Aorta (tissue), 5 donors: Measurements from ENCODE around the gene CCL5. TPM values are rescaled to one million over a fixed set of nuclear protein-coding genes. Genes with fewer than 3 reads are reported as not detected.

ENCODE experiments used
- ATAC-seq: fragments of 200-7000 bp; cut with Tn5 transposase; one replicate; pipeline ENCODE4 v1.9.1; 2022; ENCODE audit warnings: moderate library complexity; ENCODE audit not compliant: low FRiP score
- DNase-seq, 2 donors: peaks; one replicate each; pipeline ENCODE4 v3.0.0-alpha.2; 2020
- H3K27ac ChIP-seq, 2 donors: one replicate each; pipeline ENCODE4 v1.5.1; 2013; ENCODE audit warnings: low read length in 2 of 2, mild to moderate bottlenecking in 2 of 2, moderate library complexity in 2 of 2, control low read depth in 1 of 2, inconsistent platforms in 1 of 2, low read depth in 1 of 2
- H3K27me3 ChIP-seq, 2 donors: one replicate each; pipeline ENCODE4 v1.6.1; 2013; ENCODE audit warnings: control low read depth in 1 of 2, low read length in 1 of 2, mild to moderate bottlenecking in 1 of 2, moderate library complexity in 1 of 2; ENCODE audit not compliant: insufficient read depth in 2 of 2, control insufficient read depth in 1 of 2
- H3K36me3 ChIP-seq, 2 donors: one replicate each; pipeline ENCODE4 v1.6.1; 2013; ENCODE audit warnings: control low read depth in 1 of 2, low read length in 1 of 2, mild to moderate bottlenecking in 1 of 2; ENCODE audit not compliant: insufficient read depth in 2 of 2, control insufficient read depth in 1 of 2
- H3K4me1 ChIP-seq, 2 donors: one replicate each; pipeline ENCODE4 v1.6.1; 2013; ENCODE audit warnings: low read length in 2 of 2, control low read depth in 1 of 2, mild to moderate bottlenecking in 1 of 2, moderate library complexity in 1 of 2; ENCODE audit not compliant: insufficient read depth in 2 of 2, control insufficient read depth in 1 of 2
- H3K4me3 ChIP-seq, 2 donors: one replicate each; pipeline ENCODE4 v1.5.1; 2013; ENCODE audit warnings: low read length in 2 of 2, control low read depth in 1 of 2, mild to moderate bottlenecking in 1 of 2
- H3K9me3 ChIP-seq: one replicate; pipeline ENCODE4 v1.6.1; 2013; ENCODE audit warnings: mild to moderate bottlenecking, low read length; ENCODE audit not compliant: control insufficient read depth
- whole genome bisulfite sequencing, 2 donors: extraction: QIAGEN DNeasy Blood & Tissue Kit; methylation state at CpG; one replicate each; pipeline ENCODE4 v1.1.7; 2013; 5-methylcytosine and 5-hydroxymethylcytosine counted together
- intact Hi-C, 2 donors: fragments of 100-400 bp; cut with DNase I; formaldehyde crosslinking; loops; one replicate each; pipeline versions ENCODE4 v1.14.2 to v1.15.0; 2022
- polyA plus RNA-seq, 2 donors: library from polyadenylated mRNA; stranded (reverse); fragments of 200-250 nt; gene quantifications; one replicate each; pipeline ENCODE4 v1.2.3, GENCODE V29; 2013
- total RNA-seq, 2 donors: library from RNA; stranded (reverse); fragmentation: NEBNext Ultra II Directional; extraction: Animal tissue kit (Norgen Biotek cat#: 25700); gene quantifications; one replicate each; pipeline ENCODE4 v1.2.1, GENCODE V29; 2021
- donor health status: healthy with polysubstance abuse.
- donor health status: Bipolar disorder and iron deficiency.
- donor health status: DM: no; HTN: no; CAD: no.
- donor health status: DM: no; HTN: no; CAD: no.
- donor health status: DM: yes; HTN: yes; CAD: no.

CCL5 gene
- total and polyA plus RNA-seq, 4 donors = 1.5 to 9.4 (median 7.1) TPM

DNA sequence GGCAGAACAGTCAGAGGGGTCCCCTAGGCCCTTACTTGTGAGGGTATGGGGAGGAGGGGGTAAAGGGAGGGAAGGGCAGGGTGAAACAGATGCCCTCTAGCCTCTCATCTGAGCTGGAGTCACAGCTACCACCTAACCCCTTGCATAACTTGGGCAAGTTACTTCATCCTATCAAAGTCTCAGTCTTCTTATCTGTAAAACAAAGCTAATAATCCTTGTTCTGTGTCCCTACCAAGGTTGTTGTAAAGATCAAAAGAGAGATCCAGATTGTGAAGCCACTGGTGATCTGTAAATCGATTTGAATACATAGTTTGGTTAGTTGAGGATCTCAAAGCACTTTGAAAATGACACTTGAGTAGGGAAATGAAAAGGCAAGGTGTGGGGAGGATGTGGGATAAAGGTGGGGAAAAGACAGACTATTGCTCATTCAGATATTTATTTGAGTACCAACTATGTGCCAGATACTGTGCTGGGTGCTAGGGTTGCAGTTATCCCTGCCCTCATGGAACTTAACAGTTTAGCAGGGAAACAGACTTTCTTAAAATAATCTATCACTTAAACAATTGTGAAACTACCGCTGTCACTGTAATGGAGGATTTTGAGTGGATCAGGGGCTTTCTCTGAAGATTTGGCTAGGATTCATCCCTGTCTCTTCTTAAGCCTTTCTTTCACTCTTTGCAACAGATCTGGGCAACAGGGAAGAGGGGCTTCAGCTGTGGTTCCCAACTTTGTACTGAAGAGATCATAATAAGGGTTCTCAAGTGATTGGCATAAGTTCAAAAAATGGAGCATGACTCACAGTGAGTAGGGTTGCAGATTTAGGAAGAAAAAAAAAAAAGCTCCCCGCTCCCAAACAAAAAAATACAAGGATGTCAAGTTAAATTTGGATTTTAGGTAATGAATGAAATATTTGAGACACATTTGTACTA is 14.5 kb downstream of the CCL5 start:
- DNase-seq (no peak), ATAC-seq (no peak)
- H3K4me1 ChIP-seq = no peaks in the 10 kb centered on the region
- no peak overlapping the region for H3K4me3 ChIP-seq
- H3K9me3 ChIP-seq = no peaks in the 10 kb centered on the region
- no peaks in the 10 kb centered on the region for H3K27me3 ChIP-seq
- no peaks in the 10 kb centered on the region for H3K36me3 ChIP-seq
- intact Hi-C loops = no loop called here
- no peak overlapping the region for H3K27ac ChIP-seq
- 60 to 63% methylated on average over 3 of the region's 3 CpGs for WGBS, 2 donors

GRCh38 chr17:35864853-35865252 is 15.3 kb downstream of the CCL5 start:
- Histone ChIP-seq H3K4me1 (no peaks in the 10 kb centered on the region), H3K27ac (no peak overlapping the region), H3K36me3 (no peaks in the 10 kb centered on the region), H3K9me3 (no peaks in the 10 kb centered on the region), H3K4me3 (no peak overlapping the region), H3K27me3 (no peaks in the 10 kb centered on the region)
- intact Hi-C loops = no loop called here
- WGBS, 2 donors = 80 to 86% methylated on average over 7 of the region's 7 CpGs
- DNase-seq (no peak), ATAC-seq (no peak)

GRCh38 chr17:35856603-35857002 is 23.6 kb downstream of the CCL5 start:
- Histone ChIP-seq H3K27me3 (no peaks in the 10 kb centered on the region), H3K36me3 (no peaks in the 10 kb centered on the region), H3K4me3 (no peak overlapping the region), H3K4me1 (no peaks in the 10 kb centered on the region), H3K9me3 (no peaks in the 10 kb centered on the region), H3K27ac (no peak overlapping the region)
- DNase-seq (no peak), ATAC-seq (no peak)
- intact Hi-C loops = no loop called here
- whole genome bisulfite sequencing, 2 donors = 87 to 93% methylated on average over 2 of the region's 2 CpGs

GRCh38 chr17:35855965-35856364 is 24.2 kb downstream of the CCL5 start:
- H3K9me3 ChIP-seq = no peaks in the 10 kb centered on the region
- intact Hi-C loops = no loop called here
- ATAC-seq = no peak
- no peak overlapping the region for H3K27ac ChIP-seq
- 56 to 59% methylated on average over 5 of the region's 5 CpGs for WGBS, 2 donors
- H3K36me3 ChIP-seq = no peaks in the 10 kb centered on the region
- H3K27me3 ChIP-seq = no peaks in the 10 kb centered on the region
- no peak for DNase-seq
- no peaks in the 10 kb centered on the region for H3K4me1 ChIP-seq
- no peak overlapping the region for H3K4me3 ChIP-seq

- Histone ChIP-seq H3K4me1 (no peaks in the 10 kb centered on the region), H3K27ac (no peak overlapping the region), H3K27me3 (no peaks in the 10 kb centered on the region), H3K36me3 (peaks cover 5 to 9% of the 10 kb centered on the region in 2 donors), H3K4me3 (no peak overlapping the region), H3K9me3 (no peaks in the 10 kb centered on the region)
- ATAC-seq (no peak), DNase-seq (no peak)
- intact Hi-C loops = no loop called here
- WGBS, 2 donors = 61 to 64% methylated on average over 7 of the region's 7 CpGs
Observed at GRCh38 chr17:35849469-35850348, 30.5 kb downstream of the CCL5 start.

GRCh38 chr17:35847633-35848373 is 32.4 kb downstream of the CCL5 start:
- 82 to 86% methylated on average over 4 of the region's 4 CpGs for WGBS, 2 donors
- Histone ChIP-seq H3K36me3 (peaks cover 9 to 15% of the 10 kb centered on the region in 2 donors), H3K4me3 (no peak overlapping the region), H3K27me3 (no peaks in the 10 kb centered on the region), H3K4me1 (no peaks in the 10 kb centered on the region), H3K9me3 (no peaks in the 10 kb centered on the region), H3K27ac (no peak overlapping the region)
- ATAC-seq = no peak
- no peak for DNase-seq
- intact Hi-C loops = no loop called here

DNA sequence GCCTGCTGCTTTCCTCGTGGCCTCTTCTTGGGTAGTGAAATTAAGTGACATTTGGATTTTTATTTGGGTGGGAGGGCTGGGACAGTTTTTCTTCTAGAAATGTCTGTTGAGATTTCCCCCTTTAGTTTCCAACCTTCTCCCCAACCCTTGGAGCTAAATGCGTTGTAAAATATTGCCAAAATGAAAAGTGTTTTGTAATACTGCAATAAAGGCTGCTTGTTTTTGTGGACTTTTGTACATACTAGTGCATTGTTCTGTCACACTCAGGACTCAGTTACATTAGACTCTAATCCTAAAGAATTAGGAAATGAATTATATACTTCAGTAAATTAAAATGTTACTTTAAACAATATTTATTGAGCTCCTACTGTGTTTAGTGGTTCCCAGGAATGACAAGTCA is 33.2 kb downstream of the CCL5 start:
- intact Hi-C loops = no loop called here
- no peaks in the 10 kb centered on the region for H3K27me3 ChIP-seq
- H3K27ac ChIP-seq = no peak overlapping the region
- no peaks in the 10 kb centered on the region for H3K4me1 ChIP-seq
- peaks cover 9 to 15% of the 10 kb centered on the region in 2 donors for H3K36me3 ChIP-seq
- 66 to 70% methylated on average over 2 of the region's 2 CpGs for WGBS, 2 donors
- H3K4me3 ChIP-seq = no peak overlapping the region
- H3K9me3 ChIP-seq = no peaks in the 10 kb centered on the region
- DNase-seq = no peak
- ATAC-seq = no peak

DNA sequence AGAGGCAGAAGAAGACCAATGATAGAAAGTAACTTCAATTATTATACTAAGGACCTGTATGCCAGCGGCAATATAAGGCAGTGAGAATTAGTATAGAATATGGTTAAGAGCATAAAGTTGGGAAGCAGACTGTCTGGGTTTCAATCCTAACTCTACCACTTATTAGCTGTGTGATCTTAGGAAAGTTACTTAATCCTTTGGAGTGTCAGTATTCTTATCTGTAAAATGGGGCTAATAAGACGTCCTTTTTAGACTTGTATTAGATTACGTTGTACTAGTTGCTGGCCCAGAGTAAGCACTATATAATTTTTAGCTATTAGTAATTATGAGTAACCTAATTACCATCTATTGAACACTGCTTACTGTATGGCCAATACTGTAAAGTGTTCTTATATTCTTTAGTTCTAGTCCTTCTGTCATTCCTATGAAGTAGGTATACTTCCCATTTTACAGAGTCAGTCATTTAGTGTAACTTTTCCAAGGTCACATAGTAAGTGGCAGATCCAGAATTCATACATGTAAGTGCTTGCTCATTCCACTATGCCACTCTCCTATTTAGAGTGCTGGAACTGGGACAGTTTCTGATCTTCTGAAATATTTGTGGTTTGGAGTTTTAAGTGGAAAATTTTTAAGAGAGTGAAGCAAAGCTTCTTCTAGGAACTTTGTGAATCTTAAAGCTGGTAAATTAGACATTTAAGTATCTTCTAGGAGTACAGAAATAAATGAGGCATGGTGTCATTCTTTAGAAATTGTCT is 33.9 kb downstream of the CCL5 start:
- H3K36me3 ChIP-seq = peaks cover 9 to 17% of the 10 kb centered on the region in 2 donors
- intact Hi-C loops = no loop called here
- no peaks in the 10 kb centered on the region for H3K27me3 ChIP-seq
- DNase-seq (no peak), ATAC-seq (no peak)
- WGBS, 2 donors = 81 to 83% methylated on average over 3 of the region's 3 CpGs
- H3K4me3 ChIP-seq = no peak overlapping the region
- H3K27ac ChIP-seq = no peak overlapping the region
- H3K9me3 ChIP-seq = no peaks in the 10 kb centered on the region
- H3K4me1 ChIP-seq = no peaks in the 10 kb centered on the region
